Measurements from ENCODE around the gene ZFHX3.

ZFHX3 gene

GRCh38 chr16:72875291-72876031 lies 172.5 kb downstream of the ZFHX3 start:
- no peak for DNase-seq (ENCODE audit: low spot score)

- DNase-seq (ENCODE audit: low spot score), result no peak
Measured at GRCh38 chr16:72873853-72874252, 174.1 kb downstream of the ZFHX3 start.

- no peak for DNase-seq (ENCODE audit: low spot score)
Measured at GRCh38 chr16:72873044-72873443, 174.9 kb downstream of the ZFHX3 start.

GRCh38 chr16:72865835-72866234 lies 182.1 kb downstream of the ZFHX3 start:
- no peak for DNase-seq (ENCODE audit: low spot score)

DNA sequence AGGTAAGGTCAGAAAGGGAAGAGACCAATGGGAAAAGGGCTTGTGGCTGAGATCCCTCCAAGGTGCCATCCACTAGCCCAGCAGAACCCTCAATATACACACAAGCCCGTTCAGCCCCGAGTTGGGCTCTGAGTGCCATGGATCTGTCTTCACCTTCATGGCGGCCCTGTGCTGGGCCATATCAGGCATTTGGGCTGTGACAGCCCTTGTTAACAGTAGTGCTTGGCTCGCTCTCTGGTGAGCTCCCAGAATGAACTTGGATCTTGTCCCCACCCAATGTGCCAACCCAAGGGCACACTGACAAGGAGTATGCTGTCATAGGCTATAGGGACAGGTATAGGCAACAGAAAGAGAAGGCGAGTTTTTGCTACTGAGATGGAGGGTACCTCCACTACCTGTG lies 182.7 kb downstream of the ZFHX3 start:
- no peak for DNase-seq (ENCODE audit: low spot score)

- no peak for DNase-seq (ENCODE audit: low spot score)
Measured at GRCh38 chr16:72864130-72864833, 183.6 kb downstream of the ZFHX3 start.

- no peak for DNase-seq (ENCODE audit: low spot score)
Measured at GRCh38 chr16:72862090-72862489, 185.8 kb downstream of the ZFHX3 start.

DNA sequence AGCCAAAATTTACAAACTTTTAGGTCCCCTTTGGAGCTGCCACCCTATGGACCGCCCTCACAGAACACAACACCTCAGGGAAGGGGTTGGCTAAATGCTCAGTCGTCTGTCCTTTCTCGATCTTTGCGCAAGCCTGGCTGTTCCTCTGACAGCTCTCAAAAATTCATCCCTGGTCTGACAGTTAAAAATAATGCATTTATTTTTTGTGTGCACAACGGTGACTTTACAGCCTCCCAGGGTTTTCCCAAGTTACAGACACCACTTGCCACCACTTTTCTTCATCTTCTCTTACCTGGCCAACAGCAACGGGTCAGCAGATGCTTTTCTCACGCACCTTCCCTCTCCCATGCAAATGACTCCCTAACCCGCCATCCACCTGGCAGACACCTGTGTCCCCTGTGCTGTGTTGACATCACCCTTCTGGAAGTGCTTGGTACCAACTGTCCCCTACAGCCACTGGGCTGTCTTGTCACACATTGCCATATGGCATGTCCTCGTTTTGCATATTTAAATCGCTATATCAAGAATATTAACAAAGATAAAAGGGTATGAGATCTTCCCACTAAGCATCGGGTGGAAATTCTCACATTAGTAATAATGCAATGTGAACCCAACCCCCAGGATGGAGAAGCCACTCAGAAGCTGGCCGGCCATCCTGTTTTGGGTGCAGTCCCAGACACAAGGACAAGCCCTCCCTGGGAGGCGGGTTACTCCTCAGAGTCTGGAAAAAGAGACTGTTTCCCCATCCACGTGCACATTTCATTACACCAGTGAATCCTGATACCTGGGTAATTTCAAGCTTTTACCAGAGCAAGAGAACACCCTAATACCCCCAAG lies 187.0 kb downstream of the ZFHX3 start:
- no peak for DNase-seq (ENCODE audit: low spot score)

DNA sequence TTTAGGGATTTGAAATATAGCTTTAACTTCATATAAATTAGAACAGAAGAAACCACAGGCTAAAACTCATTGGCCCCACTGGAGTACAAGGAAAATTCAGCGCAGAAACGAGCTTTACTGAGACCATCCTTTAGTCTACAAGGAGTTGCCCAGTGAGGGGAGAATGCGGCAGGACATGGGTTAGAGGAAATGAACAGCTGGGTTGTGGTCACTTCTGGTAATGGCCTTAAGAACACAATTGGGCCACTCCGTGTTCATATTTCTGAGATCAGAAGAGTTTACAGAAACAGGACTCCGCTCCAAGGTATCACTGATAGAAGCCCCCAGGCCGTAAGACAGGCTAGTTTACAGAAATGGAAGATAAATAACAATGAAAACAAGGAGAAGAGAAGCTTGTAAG lies 188.3 kb downstream of the ZFHX3 start:
- no peak for DNase-seq (ENCODE audit: low spot score)

- no peak for DNase-seq (ENCODE audit: low spot score)
Measured at GRCh38 chr16:72858665-72859493, 189.0 kb downstream of the ZFHX3 start.

GRCh38 chr16:72857834-72858664 lies 189.9 kb downstream of the ZFHX3 start:
- no peak for DNase-seq (ENCODE audit: low spot score)

DNA sequence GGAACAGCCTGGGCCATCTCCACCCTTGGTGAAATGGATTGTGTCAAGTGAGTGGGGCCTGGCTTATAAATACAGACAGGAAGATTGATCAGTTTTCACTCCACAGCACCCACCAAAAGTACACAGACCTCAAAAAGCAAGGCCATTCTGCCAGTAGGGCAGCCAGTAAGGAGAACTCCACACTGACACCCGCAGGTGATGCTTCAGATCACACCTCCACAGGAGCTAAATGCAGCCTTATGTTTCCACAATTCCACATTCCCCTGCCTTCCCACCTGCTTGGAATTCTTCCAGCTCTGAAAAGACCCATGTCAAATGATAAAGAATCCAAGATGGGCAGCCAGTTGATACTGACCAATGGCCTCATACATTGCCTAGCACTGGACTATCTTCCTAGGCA lies 191.1 kb downstream of the ZFHX3 start:
- no peak for DNase-seq (ENCODE audit: low spot score)

DNA sequence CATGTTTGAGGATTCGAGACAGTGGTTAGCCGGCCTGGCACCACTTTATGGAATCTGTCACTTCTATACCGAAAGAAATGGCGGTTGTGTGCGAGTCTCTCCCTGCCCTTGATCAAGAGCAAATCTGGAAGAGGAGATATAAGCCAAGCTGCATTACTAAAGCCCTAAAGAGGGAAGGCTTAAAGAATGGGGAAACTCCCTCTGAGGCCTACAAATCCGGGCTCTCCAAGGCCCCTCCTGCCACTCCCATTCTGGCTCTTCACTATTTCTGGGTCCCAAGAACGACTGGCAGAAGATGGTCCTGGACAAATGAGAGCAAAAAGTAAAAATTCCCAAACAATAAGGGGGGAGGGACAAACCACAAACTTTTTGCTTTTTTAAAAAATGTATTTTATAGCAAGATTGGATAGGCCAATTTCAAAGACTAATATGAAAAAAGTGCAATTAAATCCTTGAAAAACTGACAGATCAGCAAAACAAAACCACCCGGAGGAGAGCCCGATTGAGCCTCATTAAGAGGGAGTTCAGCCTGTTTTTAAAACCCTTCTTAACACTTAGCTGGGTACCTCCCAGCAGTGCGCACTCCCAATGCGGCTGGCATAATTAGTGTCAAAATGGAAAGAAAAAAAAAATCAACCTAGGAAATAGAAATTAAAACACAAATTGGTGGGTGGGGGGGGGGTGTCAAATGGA lies 193.5 kb downstream of the ZFHX3 start:
- no peak for DNase-seq (ENCODE audit: low spot score)

- DNase-seq (ENCODE audit: low spot score), result no peak
Measured at GRCh38 chr16:72853575-72854266, 194.2 kb downstream of the ZFHX3 start.

DNA sequence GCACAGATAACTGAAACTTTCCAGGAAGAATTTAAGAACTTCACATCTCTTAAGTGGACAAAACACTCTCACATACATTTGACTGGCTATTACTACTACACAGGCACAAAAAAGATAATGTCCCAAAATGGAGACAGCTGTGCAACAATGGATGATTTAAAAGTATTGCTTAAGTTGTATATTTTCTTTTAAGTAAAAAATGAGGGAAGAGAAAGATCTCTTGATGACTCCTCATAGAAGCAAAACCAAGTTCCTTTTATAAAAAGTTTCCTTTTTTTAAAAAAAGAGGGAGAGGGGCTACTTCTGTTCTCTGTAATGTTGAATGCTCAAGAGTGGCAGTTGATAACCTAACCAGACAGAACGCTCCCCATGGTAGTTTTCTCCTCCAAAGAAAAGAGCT lies 195.5 kb downstream of the ZFHX3 start:
- DNase-seq (ENCODE audit: low spot score), result no peak

DNA sequence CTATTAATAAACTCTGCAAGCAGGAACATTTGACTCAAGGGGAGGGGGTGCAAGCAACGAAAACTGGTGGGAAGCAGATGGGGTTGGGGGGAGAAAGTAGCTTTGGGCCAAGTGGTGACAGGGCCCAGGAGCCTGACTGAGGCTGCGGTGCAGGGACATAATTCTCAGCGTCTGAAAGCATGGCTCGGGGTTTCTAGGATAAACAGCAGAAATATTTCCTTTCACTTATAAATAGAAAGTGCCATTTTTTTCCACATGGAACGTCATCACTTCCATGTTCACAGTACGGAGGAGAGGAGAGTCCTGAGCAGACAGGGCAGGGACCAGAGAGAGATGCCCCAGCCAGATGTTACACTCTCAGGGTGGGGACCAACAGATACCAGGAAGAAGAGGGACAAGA lies 197.1 kb downstream of the ZFHX3 start:
- no peak for DNase-seq (ENCODE audit: low spot score)

- DNase-seq (ENCODE audit: low spot score), result no peak
Measured at GRCh38 chr16:72850021-72850420, 197.9 kb downstream of the ZFHX3 start.

GRCh38 chr16:72848759-72849664 lies 198.9 kb downstream of the ZFHX3 start:
- peak; percentile 58 for DNase-seq (ENCODE audit: low spot score)

DNA sequence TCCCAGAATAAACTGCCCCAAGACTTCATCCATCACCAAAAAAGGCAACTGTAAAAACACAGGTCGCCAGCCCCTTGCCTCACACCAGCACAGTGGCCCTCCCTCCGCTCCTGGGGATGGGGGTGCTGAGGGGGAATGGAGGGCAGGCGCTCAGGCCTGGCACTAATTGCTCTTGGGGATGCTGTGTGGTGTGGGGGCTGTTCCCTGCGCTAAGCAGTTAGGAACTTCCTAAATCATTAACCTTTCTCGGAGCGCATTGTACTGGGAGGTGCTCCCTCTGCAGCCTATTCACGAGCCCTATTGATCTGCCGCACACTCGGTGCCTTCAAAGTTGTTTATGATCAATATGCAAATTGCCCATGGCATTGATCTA lies 199.9 kb downstream of the ZFHX3 start:
- DNase-seq (ENCODE audit: low spot score), result no peak
